Measurements from ENCODE around the gene ADD3.

The ADD3 gene

DNA sequence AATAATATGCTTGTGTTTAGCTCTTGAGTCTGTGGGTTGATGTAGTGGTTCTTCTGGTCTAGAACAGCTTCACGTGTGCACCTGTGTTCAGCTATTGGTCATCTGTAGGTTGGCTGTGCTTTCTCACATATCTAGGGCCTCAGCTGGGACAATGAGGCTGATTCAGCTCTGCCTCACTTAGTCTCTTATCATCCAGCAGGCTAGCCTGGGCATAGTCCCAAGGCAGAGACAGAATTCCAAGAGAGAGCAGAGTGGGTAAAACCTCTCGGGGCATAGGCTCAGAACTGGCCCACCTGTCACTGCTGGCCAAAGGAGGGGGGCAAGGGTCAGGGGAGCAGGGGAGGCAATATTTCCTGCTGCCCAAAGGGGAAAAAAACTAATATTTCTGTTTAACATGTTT is 167.6 kb downstream of the ADD3 start:
- DNase-seq (ENCODE audit: low read depth, low spot score), result no peak
- Histone ChIP-seq H3K36me3 (ENCODE audit: control insufficient read depth, insufficient read depth, low read length) (no peaks in the 10 kb centered on the region), H3K27ac (ENCODE audit: low read length) (no peak overlapping the region), H3K4me1 (ENCODE audit: control insufficient read depth, insufficient read depth, low read length) (peaks cover 1% of the 10 kb centered on the region; the same call in 1 of the 2 replicates), H3K27me3 (ENCODE audit: control insufficient read depth, insufficient read depth, low read length) (peaks cover 27% of the 10 kb centered on the region), H3K4me3 (ENCODE audit: low read length) (no peak overlapping the region), H3K9me3 (ENCODE audit: control insufficient read depth, insufficient read depth, low read length) (peaks cover 2% of the 10 kb centered on the region; the same call in 1 of the 2 replicates)
- WGBS (ENCODE audit: insufficient coverage, insufficient read length), result no CpG with 5 or more reads among the region's 2 CpGs

- Histone ChIP-seq H3K27ac (ENCODE audit: low read length) (no peak overlapping the region), H3K36me3 (ENCODE audit: control insufficient read depth, insufficient read depth, low read length) (no peaks in the 10 kb centered on the region), H3K27me3 (ENCODE audit: control insufficient read depth, insufficient read depth, low read length) (peaks cover 17% of the 10 kb centered on the region), H3K9me3 (ENCODE audit: control insufficient read depth, insufficient read depth, low read length) (peaks cover 2% of the 10 kb centered on the region; the same call in 1 of the 2 replicates), H3K4me1 (ENCODE audit: control insufficient read depth, insufficient read depth, low read length) (peaks cover 1% of the 10 kb centered on the region; the same call in 1 of the 2 replicates), H3K4me3 (ENCODE audit: low read length) (no peak overlapping the region)
- WGBS (ENCODE audit: insufficient coverage, insufficient read length), result no CpG with 5 or more reads among the region's 19 CpGs
- no peak for DNase-seq (ENCODE audit: low read depth, low spot score)
Observed at GRCh38 chr10:110176141-110177030, 168.6 kb downstream of the ADD3 start.

DNA sequence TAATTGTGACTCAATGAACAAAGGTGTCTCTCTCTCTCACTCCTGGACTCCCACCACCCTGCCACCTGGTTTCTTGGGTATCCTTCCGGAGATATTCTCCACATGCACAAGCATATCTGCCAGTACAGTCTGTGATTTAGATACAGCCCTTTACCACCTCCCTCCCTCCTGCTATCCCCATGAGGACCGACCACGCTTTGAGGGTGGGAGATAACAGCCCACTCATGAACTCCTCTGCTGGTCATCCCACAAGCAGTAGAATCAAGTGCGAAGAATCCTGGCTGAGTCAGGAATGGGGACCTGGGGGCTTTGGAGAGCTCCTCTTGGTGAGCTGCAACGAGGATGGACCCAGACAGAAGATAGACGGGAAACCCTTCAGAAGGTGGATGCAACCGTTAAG is 171.4 kb downstream of the ADD3 start:
- Histone ChIP-seq H3K27ac (ENCODE audit: low read length) (no peak overlapping the region), H3K36me3 (ENCODE audit: control insufficient read depth, insufficient read depth, low read length) (no peaks in the 10 kb centered on the region), H3K9me3 (ENCODE audit: control insufficient read depth, insufficient read depth, low read length) (peaks cover 2% of the 10 kb centered on the region; the same call in 1 of the 2 replicates), H3K27me3 (ENCODE audit: control insufficient read depth, insufficient read depth, low read length) (peaks cover 3% of the 10 kb centered on the region; the same call in 1 of the 2 replicates), H3K4me1 (ENCODE audit: control insufficient read depth, insufficient read depth, low read length) (no peaks in the 10 kb centered on the region), H3K4me3 (ENCODE audit: low read length) (no peak overlapping the region)
- WGBS (ENCODE audit: insufficient coverage, insufficient read length), result no CpG with 5 or more reads among the region's 7 CpGs
- DNase-seq (ENCODE audit: low read depth, low spot score), result no peak

DNA sequence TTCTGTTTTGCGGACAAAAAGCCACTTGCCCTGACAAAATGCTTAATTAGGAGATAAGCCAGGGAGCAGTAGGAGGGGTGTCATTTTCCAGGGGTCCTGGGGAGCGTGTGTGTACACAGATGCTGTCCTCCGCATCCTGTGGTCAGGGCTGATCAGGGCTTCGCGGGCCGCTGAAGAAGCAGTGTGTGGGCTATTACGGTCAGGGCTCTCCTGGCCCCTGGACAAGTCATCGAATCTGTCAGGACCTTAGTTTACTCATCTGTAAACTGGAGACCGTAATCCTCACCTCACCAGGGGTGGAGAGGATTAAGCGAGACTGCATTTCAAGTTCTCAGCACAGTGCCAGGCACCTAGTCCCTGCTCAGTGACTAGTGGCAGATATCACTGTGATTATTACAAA is 173.7 kb downstream of the ADD3 start:
- no peak overlapping the region for H3K27ac ChIP-seq (ENCODE audit: low read length)
- H3K4me1 ChIP-seq (ENCODE audit: control insufficient read depth, insufficient read depth, low read length), result no peaks in the 10 kb centered on the region
- no peaks in the 10 kb centered on the region for H3K36me3 ChIP-seq (ENCODE audit: control insufficient read depth, insufficient read depth, low read length)
- WGBS (ENCODE audit: insufficient coverage, insufficient read length), result no CpG with 5 or more reads among the region's 10 CpGs
- H3K27me3 ChIP-seq (ENCODE audit: control insufficient read depth, insufficient read depth, low read length), result no peaks in the 10 kb centered on the region
- no peak overlapping the region for H3K4me3 ChIP-seq (ENCODE audit: low read length)
- no peak for DNase-seq (ENCODE audit: low read depth, low spot score)
- peaks cover 2% of the 10 kb centered on the region; the same call in 1 of the 2 replicates for H3K9me3 ChIP-seq (ENCODE audit: control insufficient read depth, insufficient read depth, low read length)

GRCh38 chr10:110181911-110182310 is 174.1 kb downstream of the ADD3 start:
- Histone ChIP-seq H3K27ac (ENCODE audit: low read length) (no peak overlapping the region), H3K4me1 (ENCODE audit: control insufficient read depth, insufficient read depth, low read length) (no peaks in the 10 kb centered on the region), H3K9me3 (ENCODE audit: control insufficient read depth, insufficient read depth, low read length) (peaks cover 2% of the 10 kb centered on the region; the same call in 1 of the 2 replicates), H3K4me3 (ENCODE audit: low read length) (no peak overlapping the region), H3K36me3 (ENCODE audit: control insufficient read depth, insufficient read depth, low read length) (no peaks in the 10 kb centered on the region), H3K27me3 (ENCODE audit: control insufficient read depth, insufficient read depth, low read length) (no peaks in the 10 kb centered on the region)
- no CpG with 5 or more reads among the region's 5 CpGs for WGBS (ENCODE audit: insufficient coverage, insufficient read length)
- DNase-seq (ENCODE audit: low read depth, low spot score), result no peak

DNA sequence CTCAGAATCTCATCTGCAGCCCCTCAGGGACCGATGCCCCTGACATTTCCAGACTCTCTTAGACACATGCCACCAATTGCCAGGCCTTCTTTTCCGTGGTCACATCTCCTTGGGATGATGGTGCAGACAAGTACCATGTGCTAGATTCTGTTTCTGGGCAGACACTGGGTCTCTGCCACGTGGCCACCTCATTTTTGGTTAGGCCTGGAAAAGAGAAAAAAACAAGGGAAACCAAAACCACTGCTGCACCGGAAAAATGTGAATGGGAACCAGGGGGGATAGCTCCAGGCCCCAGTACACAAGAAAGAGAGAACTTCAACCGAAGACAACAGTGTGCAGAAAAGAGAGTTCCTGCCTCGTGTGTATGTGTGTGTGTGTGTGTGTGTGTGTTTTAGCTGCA is 176.6 kb downstream of the ADD3 start:
- no peaks in the 10 kb centered on the region for H3K4me1 ChIP-seq (ENCODE audit: control insufficient read depth, insufficient read depth, low read length)
- H3K36me3 ChIP-seq (ENCODE audit: control insufficient read depth, insufficient read depth, low read length), result no peaks in the 10 kb centered on the region
- peaks cover under 1% of the 10 kb centered on the region; the same call in 1 of the 2 replicates for H3K9me3 ChIP-seq (ENCODE audit: control insufficient read depth, insufficient read depth, low read length)
- no peak overlapping the region for H3K4me3 ChIP-seq (ENCODE audit: low read length)
- no peak overlapping the region for H3K27ac ChIP-seq (ENCODE audit: low read length)
- no CpG with 5 or more reads among the region's 6 CpGs for WGBS (ENCODE audit: insufficient coverage, insufficient read length)
- no peak for DNase-seq (ENCODE audit: low read depth, low spot score)
- no peaks in the 10 kb centered on the region for H3K27me3 ChIP-seq (ENCODE audit: control insufficient read depth, insufficient read depth, low read length)
